HepG2 (cell line): Measurements from ENCODE around the gene KIF26B. TPM values are rescaled to one million over a fixed set of nuclear protein-coding genes. Genes with fewer than 3 reads are reported as not detected.

ENCODE experiments used
- ATAC-seq: fragments of 200-7000 bp; cut with Tn5 transposase; 3 replicates; pipeline ENCODE4 v1.9.1; 2020; ENCODE audit warnings: mild to moderate bottlenecking, moderate library complexity
- BruUV-seq: library from RNA; stranded (reverse); fragments of 400-500 nt; replicated peaks from 2 replicates; lab custom pipeline; 2021; lab: Mats Ljungman, UMichigan
- CTCF ChIA-PET: fragments of 300-600 bp; formaldehyde crosslinking; extraction: SDS; loops from one replicate; lab custom pipeline; 2021; ENCODE audit warnings: low total read pairs, inconsistent platforms, low intra/inter-chr PET ratio; lab: Yijun Ruan, JAX
- POLR2A ChIA-PET: fragments of 350-600 bp; sonication (Branson Sonifier 250); formaldehyde crosslinking; loops from one replicate; lab custom pipeline; 2020; ENCODE audit warnings: antibody characterized with exemption, inconsistent platforms; lab: Yijun Ruan, JAX
- DNase-seq: peaks from one replicate; pipeline ENCODE4 v3.0.0-alpha.2; 2015; ENCODE audit warnings: low spot score
- FAIRE-seq: peaks from 3 replicates; lab custom pipeline; 2011; peaks lifted over from hg19 to GRCh38; lab: Jason Lieb, UNC
- H2AFZ ChIP-seq: one replicate; pipeline ENCODE4 v1.6.1; 2011; ENCODE audit warnings: low read length, inconsistent platforms
- H3K27ac ChIP-seq: fragments of 300-600 bp; 3 replicates; pipeline ENCODE4 v1.8.0; 2011; ENCODE audit warnings: mixed run types, mild to moderate bottlenecking, mixed read lengths, low read length, inconsistent platforms; ENCODE audit not compliant: insufficient read depth; ENCODE audit errors: extremely low read length
- H3K27me3 ChIP-seq, 2 experiments: fragments of 200-600 bp in 1 of 2; 2 replicates in 1 of 2; 3 replicates in 1 of 2; pipeline versions ENCODE4 v1.6.0 to v1.8.0; 2011; ENCODE audit warnings: low read length in 2 of 2, mild to moderate bottlenecking in 2 of 2, moderate library complexity in 2 of 2, inconsistent platforms in 1 of 2; ENCODE audit not compliant: insufficient read depth in 2 of 2, control insufficient read depth in 1 of 2
- H3K36me3 ChIP-seq, 2 experiments: fragments of 200-600 bp in 1 of 2; replicated peaks in 1 of 2; 2 replicates in 1 of 2; 3 replicates in 1 of 2; pipeline versions ENCODE4 v1.5.1 to v1.8.0; 2011; ENCODE audit warnings: low read length in 2 of 2, inconsistent platforms in 1 of 2; ENCODE audit not compliant: insufficient read depth in 2 of 2, control insufficient read depth in 1 of 2
- H3K4me1 ChIP-seq: 2 replicates; pipeline ENCODE4 v1.5.1; 2012; ENCODE audit warnings: low read length, inconsistent platforms; ENCODE audit not compliant: insufficient read depth
- H3K4me2 ChIP-seq: 2 replicates; pipeline ENCODE4 v1.6.0; 2011; ENCODE audit warnings: low read depth, low read length, inconsistent platforms
- H3K4me3 ChIP-seq, 3 experiments: fragments of 200-600 bp in 1 of 3; sonication (generic), shearing (Covaris generic) in 1 of 3; replicated peaks in 1 of 3; 2 replicates each; pipeline ENCODE4 v1.5.1; 2011 to 2016; ENCODE audit warnings: low read length in 3 of 3, inconsistent platforms in 2 of 3, low read depth in 2 of 3, mild to moderate bottlenecking in 2 of 3, control low read depth in 1 of 3, mixed read lengths in 1 of 3; ENCODE audit not compliant: insufficient read depth in 1 of 3
- H3K79me2 ChIP-seq: one replicate; pipeline ENCODE4 v1.6.1; 2011; ENCODE audit warnings: low read length, inconsistent platforms; ENCODE audit not compliant: insufficient read depth
- H3K9ac ChIP-seq: 2 replicates; pipeline ENCODE4 v1.6.0; 2011; ENCODE audit warnings: mild to moderate bottlenecking, low read depth, low read length, inconsistent platforms; ENCODE audit not compliant: insufficient read depth
- H3K9me3 ChIP-seq: 2 replicates; pipeline ENCODE4 v1.5.1; 2012; ENCODE audit warnings: mild to moderate bottlenecking, low read length
- H4K20me1 ChIP-seq: 2 replicates; pipeline ENCODE4 v1.6.0; 2011; ENCODE audit warnings: inconsistent platforms, mild to moderate bottlenecking, low read length, moderate library complexity; ENCODE audit not compliant: insufficient read depth
- IKZF5 ChIP-seq: IDR thresholded peaks from 2 replicates; pipeline ENCODE4 v1.6.1; 2018; ENCODE audit warnings: missing genetic modification reagents, mild to moderate bottlenecking, missing compliant biosample characterization
- KAT8 ChIP-seq: IDR thresholded peaks from 2 replicates; pipeline ENCODE4 v1.6.1; 2016; ENCODE audit warnings: missing genetic modification reagents, missing compliant biosample characterization
- KLF11 ChIP-seq: IDR thresholded peaks from 2 replicates; pipeline ENCODE4 v1.6.1; 2016; ENCODE audit warnings: missing compliant biosample characterization
- MIER2 ChIP-seq: IDR thresholded peaks from 2 replicates; pipeline ENCODE4 v1.6.1; 2016; ENCODE audit warnings: missing biosample characterization, missing genetic modification reagents
- RCOR2 ChIP-seq: IDR thresholded peaks from 2 replicates; pipeline ENCODE4 v1.6.1; 2016; ENCODE audit warnings: missing biosample characterization, missing genetic modification reagents
- SMAD1 ChIP-seq: sonication (generic); formaldehyde crosslinking; IDR thresholded peaks from 2 replicates; pipeline ENCODE4 v1.4.0; 2020; ENCODE audit warnings: missing genetic modification reagents, low read depth, mild to moderate bottlenecking, borderline replicate concordance
- SMARCE1 ChIP-seq: fragments of 450-650 bp; IDR thresholded peaks from 2 replicates; pipeline ENCODE4 v1.6.1; 2017; ENCODE audit warnings: borderline replicate concordance
- TCF7L2 ChIP-seq: IDR thresholded peaks from 2 replicates; pipeline ENCODE4 v1.6.1; 2011; ENCODE audit warnings: mild to moderate bottlenecking, low read depth, low read length, moderate library complexity
- ZNF136 ChIP-seq: sonication (generic); formaldehyde crosslinking; IDR thresholded peaks from 2 replicates; pipeline ENCODE4 v1.8.1; 2022; ENCODE audit warnings: low read depth, mild to moderate bottlenecking, moderate library complexity, missing genetic modification reagents
- ZNF263 ChIP-seq: sonication (generic); formaldehyde crosslinking; IDR thresholded peaks from 2 replicates; pipeline ENCODE4 v1.4.0; 2020; ENCODE audit warnings: missing genetic modification reagents
- ZNF264 ChIP-seq: sonication (generic); formaldehyde crosslinking; IDR thresholded peaks from 2 replicates; pipeline ENCODE4 v1.4.0; 2020; ENCODE audit warnings: missing genetic modification reagents
- ZNF33A ChIP-seq: sonication (generic); formaldehyde crosslinking; IDR thresholded peaks from 2 replicates; pipeline ENCODE4 v1.5.1; 2020; ENCODE audit warnings: missing genetic modification reagents, mild to moderate bottlenecking, moderate library complexity, borderline replicate concordance
- ZNF629 ChIP-seq: sonication (generic); formaldehyde crosslinking; conservative IDR thresholded peaks from 2 replicates; pipeline ENCODE4 v1.5.0; 2020; ENCODE audit warnings: missing genetic modification reagents
- ZNF644 ChIP-seq: IDR thresholded peaks from 2 replicates; pipeline ENCODE4 v1.6.1; 2016; ENCODE audit warnings: low read depth
- ZNF777 ChIP-seq: sonication (generic); formaldehyde crosslinking; IDR thresholded peaks from 2 replicates; pipeline ENCODE4 v1.4.0; 2020; ENCODE audit warnings: missing genetic modification reagents
- ZNF780A ChIP-seq: sonication (generic); formaldehyde crosslinking; IDR thresholded peaks from 2 replicates; pipeline ENCODE4 v1.8.0; 2022; ENCODE audit warnings: mild to moderate bottlenecking, missing genetic modification reagents, moderate library complexity
- ZSCAN20 ChIP-seq: sonication (generic); formaldehyde crosslinking; IDR thresholded peaks from 2 replicates; pipeline ENCODE4 v1.4.0; 2020; ENCODE audit warnings: missing genetic modification reagents, mild to moderate bottlenecking, borderline replicate concordance
- WGBS: methylation state at CpG from one replicate; pipeline ENCODE4 v1.1.6; 2017; ENCODE audit warnings: low lambda C conversion rate; 5-methylcytosine and 5-hydroxymethylcytosine counted together
- in situ Hi-C: cut with HindIII; loops from 2 replicates; pipeline ENCODE4 v1.10.0; 2017; ENCODE audit warnings: low pct_unique_long_range_greater_than_20kb; ENCODE audit not compliant: extremely low pct_ligation_motif_present
- intact Hi-C: fragments of 100-400 bp; cut with micrococcal nuclease; formaldehyde crosslinking; loops from one replicate; pipeline ENCODE4 v1.10.0; 2022; ENCODE audit not compliant: unreplicated experiment
- polyA plus RNA-seq, 8 experiments: library from polyadenylated mRNA; depleted of rRNA in 3 of 8; stranded (reverse) in 7 of 8; unstranded in 1 of 8; fragments of >200 nt; fragmentation: Illumina TruSeq in 4 of 8; extraction: Trizol in 4 of 8; gene quantifications; 2 replicates each; pipeline versions ENCODE4 v1.2.1 to v1.2.3, GENCODE V29; 2011 to 2016; ENCODE audit warnings: low read depth in 4 of 8, missing spikeins in 1 of 8, mixed read lengths in 1 of 8; ENCODE audit not compliant: insufficient read depth in 1 of 8
- total RNA-seq, 5 experiments: library from RNA; depleted of rRNA; stranded (reverse); fragments of >200 nt; fragmentation: Illumina TruSeq; extraction: Trizol; gene quantifications; 2 replicates each; pipeline ENCODE4 v1.2.3, GENCODE V29; 2016; ENCODE audit warnings: low read depth in 1 of 5
- TF ChIP-seq, protein P1 (sequence below): sonication (generic); formaldehyde crosslinking; IDR thresholded peaks from 2 replicates; pipeline ENCODE4 v1.4.0; 2020; ENCODE audit warnings: missing genetic modification reagents, borderline replicate concordance

The KIF26B gene
- total and polyA plus RNA-seq, 2 of the 13 experiments (the other 11 are each of a cell fraction or from before 2014, with no cell fraction given), result 0.08 to 0.09 TPM

DNA sequence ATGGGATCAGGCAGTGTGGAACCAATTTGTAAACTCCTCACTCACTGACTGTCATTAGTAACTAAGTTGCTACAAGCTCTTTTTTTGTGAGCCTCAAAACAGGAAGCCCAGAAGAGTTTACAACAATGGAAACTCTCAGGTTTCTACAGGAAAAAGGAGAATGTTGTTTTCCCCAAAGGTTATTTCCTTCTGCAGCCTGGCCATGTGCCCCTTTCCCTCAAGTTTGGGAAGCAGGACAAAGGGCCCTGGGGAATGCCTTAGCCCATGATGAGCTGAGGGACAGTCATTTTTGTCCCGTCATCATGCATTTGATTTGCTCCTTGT, 395.9 kb downstream of the KIF26B start:
- no TSS peak for BruUV-seq
- 72% methylated on average over 1 of the region's 1 CpG for WGBS
- in situ Hi-C loops, result no loop called here
- FAIRE-seq, result no peak
- ChIA-PET POLR2A (no interaction called here), CTCF (no interaction called here)
- TF ChIP-seq ZNF777 (CRISPR knock-in tag), result no peak
- no peak for TF ChIP-seq ZSCAN20 (CRISPR knock-in tag)
- TF ChIP-seq ZNF263 (CRISPR knock-in tag), result no peak
- TF ChIP-seq ZNF780A (CRISPR knock-in tag), result no peak
- TF ChIP-seq SMARCE1, result no peak
- TF ChIP-seq ZNF33A (CRISPR knock-in tag), result no peak
- TF ChIP-seq SMAD1, result no peak
- TF ChIP-seq RCOR2 (CRISPR knock-in tag), result no peak
- TF ChIP-seq MIER2 (CRISPR knock-in tag), result no peak
- no peak for TF ChIP-seq KAT8 (CRISPR knock-in tag)
- TF ChIP-seq ZNF136, result no peak
- no peak for TF ChIP-seq KLF11 (CRISPR knock-in tag)
- H3K9me3 ChIP-seq, result no peaks in the 10 kb centered on the region
- no peak overlapping the region for H3K4me3 ChIP-seq
- H3K4me2 ChIP-seq, result no peak overlapping the region
- no peaks in the 10 kb centered on the region for H4K20me1 ChIP-seq
- H3K9ac ChIP-seq, result no peak overlapping the region
- intact Hi-C loops, result no loop called here
- H3K36me3 ChIP-seq, result no peaks in the 10 kb centered on the region
- H3K27me3 ChIP-seq, result no peaks in the 10 kb centered on the region; a peak in 3 of 5 replicates
- no peaks in the 10 kb centered on the region for H3K4me1 ChIP-seq
- H2AFZ ChIP-seq, result no peak overlapping the region
- no peak for ATAC-seq
- H3K27ac ChIP-seq, result no peak overlapping the region
- H3K79me2 ChIP-seq, result no peaks in the 10 kb centered on the region
- no peak for DNase-seq

DNA sequence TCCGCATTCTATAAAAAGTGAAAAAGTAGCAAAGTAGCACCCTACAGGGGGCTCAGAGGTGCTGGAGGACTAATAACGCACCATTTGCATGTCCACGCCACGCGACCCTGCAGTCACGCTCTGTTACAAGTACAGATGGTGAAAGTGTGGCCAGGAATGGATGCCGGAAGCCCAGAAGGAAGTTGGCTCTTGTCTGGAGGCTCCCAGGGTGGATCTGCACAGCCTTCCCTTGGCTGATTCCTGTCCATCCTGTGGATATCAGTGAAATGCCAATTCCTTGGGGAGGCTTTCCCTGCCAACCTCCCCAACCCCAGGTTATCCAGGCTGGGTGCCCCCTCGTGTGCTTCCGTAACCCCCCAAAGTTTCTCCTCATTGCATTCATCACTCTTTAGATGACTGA, 396.8 kb downstream of the KIF26B start:
- intact Hi-C loops, result no loop called here
- 69% methylated on average over 8 of the region's 9 CpGs for WGBS
- H3K9me3 ChIP-seq, result no peaks in the 10 kb centered on the region
- in situ Hi-C loops, result no loop called here
- H2AFZ ChIP-seq, result no peak overlapping the region
- no peak overlapping the region for H3K9ac ChIP-seq
- no peak overlapping the region for H3K27ac ChIP-seq
- H3K36me3 ChIP-seq, result no peaks in the 10 kb centered on the region
- no peak overlapping the region for H3K4me3 ChIP-seq
- ChIA-PET CTCF (no interaction called here), POLR2A (no interaction called here)
- H3K4me1 ChIP-seq, result no peaks in the 10 kb centered on the region
- H4K20me1 ChIP-seq, result no peaks in the 10 kb centered on the region
- FAIRE-seq (no peak), DNase-seq (no peak), ATAC-seq (no peak)
- H3K79me2 ChIP-seq, result no peaks in the 10 kb centered on the region
- no peaks in the 10 kb centered on the region; a peak in 3 of 5 replicates for H3K27me3 ChIP-seq
- H3K4me2 ChIP-seq, result no peak overlapping the region
- no TSS peak for BruUV-seq
- TF ChIP-seq ZNF629 (CRISPR knock-in tag) (no peak), ZNF264 (CRISPR knock-in tag) (no peak), TCF7L2 (no peak), ZNF644 (CRISPR knock-in tag) (no peak), IKZF5 (no peak)
- TF ChIP-seq, protein P1, sequence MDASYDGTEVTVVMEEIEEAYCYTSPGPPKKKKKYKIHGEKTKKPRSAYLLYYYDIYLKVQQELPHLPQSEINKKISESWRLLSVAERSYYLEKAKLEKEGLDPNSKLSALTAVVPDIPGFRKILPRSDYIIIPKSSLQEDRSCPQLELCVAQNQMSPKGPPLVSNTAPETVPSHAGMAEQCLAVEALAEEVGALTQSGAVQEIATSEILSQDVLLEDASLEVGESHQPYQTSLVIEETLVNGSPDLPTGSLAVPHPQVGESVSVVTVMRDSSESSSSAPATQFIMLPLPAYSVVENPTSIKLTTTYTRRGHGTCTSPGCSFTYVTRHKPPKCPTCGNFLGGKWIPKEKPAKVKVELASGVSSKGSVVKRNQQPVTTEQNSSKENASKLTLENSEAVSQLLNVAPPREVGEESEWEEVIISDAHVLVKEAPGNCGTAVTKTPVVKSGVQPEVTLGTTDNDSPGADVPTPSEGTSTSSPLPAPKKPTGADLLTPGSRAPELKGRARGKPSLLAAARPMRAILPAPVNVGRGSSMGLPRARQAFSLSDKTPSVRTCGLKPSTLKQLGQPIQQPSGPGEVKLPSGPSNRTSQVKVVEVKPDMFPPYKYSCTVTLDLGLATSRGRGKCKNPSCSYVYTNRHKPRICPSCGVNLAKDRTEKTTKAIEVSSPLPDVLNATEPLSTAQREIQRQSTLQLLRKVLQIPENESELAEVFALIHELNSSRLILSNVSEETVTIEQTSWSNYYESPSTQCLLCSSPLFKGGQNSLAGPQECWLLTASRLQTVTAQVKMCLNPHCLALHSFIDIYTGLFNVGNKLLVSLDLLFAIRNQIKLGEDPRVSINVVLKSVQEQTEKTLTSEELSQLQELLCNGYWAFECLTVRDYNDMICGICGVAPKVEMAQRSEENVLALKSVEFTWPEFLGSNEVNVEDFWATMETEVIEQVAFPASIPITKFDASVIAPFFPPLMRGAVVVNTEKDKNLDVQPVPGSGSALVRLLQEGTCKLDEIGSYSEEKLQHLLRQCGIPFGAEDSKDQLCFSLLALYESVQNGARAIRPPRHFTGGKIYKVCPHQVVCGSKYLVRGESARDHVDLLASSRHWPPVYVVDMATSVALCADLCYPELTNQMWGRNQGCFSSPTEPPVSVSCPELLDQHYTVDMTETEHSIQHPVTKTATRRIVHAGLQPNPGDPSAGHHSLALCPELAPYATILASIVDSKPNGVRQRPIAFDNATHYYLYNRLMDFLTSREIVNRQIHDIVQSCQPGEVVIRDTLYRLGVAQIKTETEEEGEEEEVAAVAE (CRISPR knock-in tag), result no peak
